Transverse colon (tissue), 3 donors: ENCODE results near the gene ADAMTS3.

Experiments
- EP300 ChIP-seq: sonication (generic); formaldehyde crosslinking; IDR thresholded peaks from one replicate; pipeline ENCODE4 v1.6.1; 2017; ENCODE audit warnings: antibody characterized with exemption, low read depth
- POLR2A ChIP-seq: fragments of 450-650 bp; IDR thresholded peaks from one replicate; pipeline ENCODE4 v1.6.1; 2016; ENCODE audit warnings: antibody characterized with exemption, mild to moderate bottlenecking, moderate library complexity
- TF ChIP-seq, protein P1 (sequence below), 5 experiments: fragments of 200-600 bp in 3 of 5; fragments of 450-650 bp in 2 of 5; sonication (generic) in 3 of 5; IDR thresholded peaks; 1 replicate in 2 of 5; 2 replicates in 3 of 5; pipeline ENCODE4 v1.5.1; 2016 to 2017; ENCODE audit warnings: antibody characterized with exemption in 5 of 5, inconsistent platforms in 3 of 5, mild to moderate bottlenecking in 2 of 5, moderate library complexity in 1 of 5

DNA sequence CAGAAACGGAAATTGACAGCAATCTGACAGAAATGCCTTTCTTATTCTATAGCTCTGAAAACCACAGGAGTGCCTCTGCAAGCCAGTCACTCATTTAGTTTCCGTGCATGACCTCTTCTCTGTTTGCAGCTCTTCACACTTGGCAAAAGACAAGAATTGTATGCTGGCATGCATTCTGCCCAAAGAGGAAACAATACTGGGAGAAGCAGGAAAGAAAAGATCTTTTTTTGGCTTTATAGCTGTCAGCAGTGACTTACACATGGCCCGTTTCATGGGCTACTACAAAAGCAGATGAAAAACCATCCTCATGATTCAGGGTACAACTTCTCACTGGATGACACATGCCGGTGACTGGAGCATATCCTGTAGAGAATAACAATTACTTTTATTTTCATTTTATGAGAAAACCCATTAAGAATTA is 249.4 kb downstream of the ADAMTS3 start:
- no peak for TF ChIP-seq POLR2A
- no peak for TF ChIP-seq EP300
- TF ChIP-seq, protein P1, sequence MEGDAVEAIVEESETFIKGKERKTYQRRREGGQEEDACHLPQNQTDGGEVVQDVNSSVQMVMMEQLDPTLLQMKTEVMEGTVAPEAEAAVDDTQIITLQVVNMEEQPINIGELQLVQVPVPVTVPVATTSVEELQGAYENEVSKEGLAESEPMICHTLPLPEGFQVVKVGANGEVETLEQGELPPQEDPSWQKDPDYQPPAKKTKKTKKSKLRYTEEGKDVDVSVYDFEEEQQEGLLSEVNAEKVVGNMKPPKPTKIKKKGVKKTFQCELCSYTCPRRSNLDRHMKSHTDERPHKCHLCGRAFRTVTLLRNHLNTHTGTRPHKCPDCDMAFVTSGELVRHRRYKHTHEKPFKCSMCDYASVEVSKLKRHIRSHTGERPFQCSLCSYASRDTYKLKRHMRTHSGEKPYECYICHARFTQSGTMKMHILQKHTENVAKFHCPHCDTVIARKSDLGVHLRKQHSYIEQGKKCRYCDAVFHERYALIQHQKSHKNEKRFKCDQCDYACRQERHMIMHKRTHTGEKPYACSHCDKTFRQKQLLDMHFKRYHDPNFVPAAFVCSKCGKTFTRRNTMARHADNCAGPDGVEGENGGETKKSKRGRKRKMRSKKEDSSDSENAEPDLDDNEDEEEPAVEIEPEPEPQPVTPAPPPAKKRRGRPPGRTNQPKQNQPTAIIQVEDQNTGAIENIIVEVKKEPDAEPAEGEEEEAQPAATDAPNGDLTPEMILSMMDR (IDR thresholded peaks at IDR 0.05), result no peak
